Vagina (tissue), 2 donors: ENCODE data around the gene TIPARP.

ENCODE experiments used
- CTCF ChIP-seq, 3 experiments: fragments of 450-650 bp in 2 of 3; fragments of 200-600 bp in 1 of 3; sonication (generic) in 1 of 3; IDR thresholded peaks; one replicate each; pipeline ENCODE4 v1.5.1; 2017 to 2019; ENCODE audit warnings: antibody characterized with exemption in 3 of 3, mild to moderate bottlenecking in 2 of 3, moderate library complexity in 2 of 3
- POLR2A ChIP-seq, 2 donors: fragments of 450-650 bp; IDR thresholded peaks; one replicate each; pipeline ENCODE4 v1.6.1; 2017; ENCODE audit warnings: antibody characterized with exemption in 2 of 2, mild to moderate bottlenecking in 2 of 2, moderate library complexity in 2 of 2
- POLR2AphosphoS5 ChIP-seq, 2 donors: sonication (generic); formaldehyde crosslinking; IDR thresholded peaks; one replicate each; pipeline ENCODE4 v1.9.0; 2017; ENCODE audit warnings: antibody characterized with exemption in 2 of 2, mild to moderate bottlenecking in 2 of 2, low read depth in 1 of 2; ENCODE audit not compliant: insufficient read depth in 1 of 2

DNA sequence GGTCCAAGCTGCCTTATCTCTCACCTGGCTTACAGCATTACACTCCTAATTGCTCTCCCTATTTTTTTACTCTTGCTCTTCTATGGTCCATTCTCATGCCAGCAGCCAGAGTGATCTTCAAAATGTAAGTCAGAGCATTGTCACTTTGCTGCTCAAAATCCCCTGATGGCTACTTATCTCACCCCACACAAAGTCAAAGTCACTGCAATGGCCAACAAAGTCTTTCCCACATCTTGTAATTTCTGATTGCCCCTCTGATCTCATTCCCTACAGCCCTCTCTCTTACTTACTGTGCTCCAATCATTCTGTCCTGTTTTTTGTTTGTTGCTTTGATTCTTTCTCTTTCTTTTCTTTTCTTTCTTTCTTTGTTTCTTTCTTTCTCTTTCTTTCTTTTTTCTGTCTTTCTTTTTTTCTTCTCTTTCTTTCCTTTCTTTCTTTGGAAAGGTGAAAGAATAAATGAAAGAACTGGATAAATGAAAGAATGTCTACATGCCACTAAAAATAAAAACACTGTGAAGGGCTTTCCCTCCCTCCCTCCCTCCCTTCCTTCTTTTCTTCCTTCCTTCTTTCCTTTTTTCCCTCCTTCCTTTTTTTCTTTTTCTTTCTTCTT lies 34.9 kb upstream of the TIPARP start:
- TF ChIP-seq CTCF (IDR thresholded peaks at IDR 0.05) (no peak), POLR2A (IDR thresholded peaks at IDR 0.05) (no peak), POLR2AphosphoS5 (IDR thresholded peaks at IDR 0.05; ENCODE audit: insufficient read depth in 1 of 2, low read depth in 1 of 2) (no peak)
